ENCODE measurements around the gene MITD1.
A peak's percentile ranks its signal among the peaks of the same experiment; 100 is the strongest.
"Not testable (repeated sequence)": the region's sequence is repeated elsewhere in the genome, so short reads cannot be mapped to it uniquely, and the experiment has no call there.

MITD1 gene

GRCh38 chr2:99154643-99155536, 26.0 kb downstream of the MITD1 start, which contains the start of the genes LIPT1 and TSGA10:
TSS of gene LIPT1 (plus strand) at chr2:99154967. CDS start at chr2:99161958, 6,991 bp downstream.
TSS of gene TSGA10 (minus strand) at chr2:99154942. CDS start at chr2:99109439, 45,503 bp downstream.
- DNase-seq, result peak; percentile 45 to 95 (median 86)

- DNase-seq, result peak in 3 of 56 donors; percentile 2 to 3 (median 2)
These were observed 26.8 kb downstream of the MITD1 start for GRCh38 chr2:99153921-99154604.

GRCh38 chr2:99152199-99152895, 28.5 kb downstream of the MITD1 start:
- DNase-seq, result no peak

GRCh38 chr2:99150706-99151105, 30.2 kb downstream of the MITD1 start:
- no peak for DNase-seq

- peak; percentile 57 to 99 (median 92) for DNase-seq
These were observed 39.4 kb downstream of the MITD1 start, which contains the start of gene C2orf15 for GRCh38 chr2:99141110-99142108. TSS of gene C2orf15 (plus strand) at chr2:99141707. CDS start at chr2:99150559, 8,852 bp downstream.

GRCh38 chr2:99140860-99141109, 40.1 kb downstream of the MITD1 start:
- DNase-seq, result no peak

- DNase-seq, result peak in 2 of 56 donors; percentile 30 to 46
These were observed 40.6 kb downstream of the MITD1 start for GRCh38 chr2:99140056-99140859.

GRCh38 chr2:99139003-99139402, 41.9 kb downstream of the MITD1 start:
- no peak for DNase-seq

- DNase-seq, result not testable (repeated sequence)
These were observed 45.8 kb downstream of the MITD1 start for GRCh38 chr2:99135044-99135556.

GRCh38 chr2:99127981-99128380, 52.9 kb downstream of the MITD1 start:
- no peak for DNase-seq
